ENCODE results near the gene ODF2L.

GRCh38 chr1:86324130-86324822 lies 71.8 kb downstream of the ODF2L start:
- no peak for TF ChIP-seq POLR2AphosphoS5 (IDR thresholded peaks at IDR 0.05; ENCODE audit: low read depth)
- TF ChIP-seq CTCF (IDR thresholded peaks at IDR 0.05; ENCODE audit: insufficient read depth, low read length) = no peak
- TF ChIP-seq GABPA (IDR thresholded peaks at IDR 0.05; ENCODE audit: low read depth) = no peak
- TF ChIP-seq REST (IDR thresholded peaks at IDR 0.05; ENCODE audit: insufficient replicate concordance, low read depth) = no peak

Measured in HL-60 (cell line).